GM12872 (cell line): ENCODE data around the gene SH3BP4.

Experiments
- CTCF ChIP-seq: IDR thresholded peaks from 3 replicates; pipeline ENCODE4 v1.5.1; 2011; ENCODE audit warnings: low read depth, mild to moderate bottlenecking, low read length, moderate library complexity; ENCODE audit not compliant: insufficient read depth

The SH3BP4 gene

GRCh38 chr2:235021752-235022151 is 69.9 kb downstream of the SH3BP4 start:
- no peak for TF ChIP-seq CTCF

GRCh38 chr2:235024191-235024860 is 72.5 kb downstream of the SH3BP4 start:
- TF ChIP-seq CTCF, result no peak

GRCh38 chr2:235024931-235025773 is 73.3 kb downstream of the SH3BP4 start:
- TF ChIP-seq CTCF, result no peak

GRCh38 chr2:235025800-235026536 is 74.2 kb downstream of the SH3BP4 start:
- TF ChIP-seq CTCF, result no peak

DNA sequence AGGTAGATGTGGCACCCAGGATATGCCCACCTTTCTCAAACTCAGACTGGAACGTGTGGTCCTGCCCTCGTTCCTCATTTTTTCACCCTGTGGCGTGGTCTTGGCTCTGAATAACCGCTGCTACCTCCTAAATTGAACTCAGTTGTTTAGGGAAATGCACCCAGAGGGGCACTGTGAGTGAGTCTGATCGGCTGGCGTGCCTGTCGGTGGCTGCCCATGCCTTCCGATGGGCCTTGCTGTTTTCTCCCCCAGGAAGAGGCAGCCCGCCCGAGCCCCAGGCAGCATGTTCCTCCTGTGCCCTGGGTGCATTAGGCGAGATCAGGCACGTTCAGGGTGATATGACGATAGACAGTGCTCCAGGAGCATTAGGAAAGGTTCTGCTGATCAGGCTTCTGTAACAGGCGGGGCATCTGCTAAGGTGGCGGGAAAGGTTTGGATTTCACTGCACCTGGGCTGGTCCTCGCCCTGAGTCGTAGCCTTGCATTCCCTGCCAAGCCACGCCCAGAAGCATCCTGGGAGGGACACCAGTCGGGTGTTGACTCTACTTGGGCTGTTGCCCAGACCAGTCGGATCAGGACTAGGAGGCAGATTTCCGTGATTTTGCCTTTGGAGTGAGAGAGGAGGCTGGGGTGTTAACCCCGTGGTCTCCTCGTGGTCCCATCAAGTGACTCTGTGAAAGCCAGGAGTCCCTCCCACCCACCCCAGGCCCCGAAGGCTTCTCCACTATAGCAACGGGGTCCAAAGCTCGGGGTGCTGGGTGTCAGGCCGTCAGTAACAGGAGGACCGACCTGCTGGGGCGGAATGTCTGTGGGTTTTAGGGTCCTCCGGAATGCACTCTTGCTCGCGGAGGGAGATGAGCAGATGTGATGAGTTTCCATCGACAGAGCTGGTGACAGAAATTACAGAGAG is 75.1 kb downstream of the SH3BP4 start:
- no peak for TF ChIP-seq CTCF

- no peak for TF ChIP-seq CTCF
These were observed 75.9 kb downstream of the SH3BP4 start for GRCh38 chr2:235027558-235028214.
